ENCODE data around the gene TNPO1. TPM values are rescaled to one million over a fixed set of nuclear protein-coding genes. Genes with fewer than 3 reads are reported as not detected.
A peak's percentile ranks its signal among the peaks of the same experiment; 100 is the strongest.

The TNPO1 gene
- total RNA-seq, 2 donors from 2014 or later = 107 to 113 TPM

DNA sequence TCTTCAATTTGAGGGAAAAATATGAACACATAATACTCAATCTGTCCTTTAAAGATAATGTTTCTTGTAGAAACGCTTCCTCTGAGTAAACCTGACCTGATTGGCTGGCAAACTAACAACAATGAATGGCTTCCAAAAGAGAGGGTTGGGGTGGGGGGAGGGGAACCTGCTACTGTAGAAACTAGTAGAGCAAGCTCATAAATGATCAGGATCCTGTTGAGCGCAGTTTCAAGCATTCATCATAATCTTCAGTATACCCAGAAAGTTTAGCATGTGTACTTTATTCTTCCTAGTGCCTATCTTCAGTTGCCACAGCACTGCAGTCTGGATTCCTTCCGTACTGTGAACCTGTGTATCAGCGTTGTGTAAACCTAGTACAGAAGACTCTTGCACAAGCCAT lies 76.4 kb downstream of the TNPO1 start:
- peak; percentile 17 for DNase-seq (ENCODE audit: low spot score)
- Histone ChIP-seq H3K9me3 (no peaks in the 10 kb centered on the region), H3K4me3 (no peak overlapping the region), H3K27ac (peak overlapping the region in 1 of 2 donors; percentile 43), H3K27me3 (replicated peaks; ENCODE audit: insufficient read depth) (no peaks in the 10 kb centered on the region), H3K36me3 (peaks cover 0 to 11% of the 10 kb centered on the region in 2 donors), H3K4me1 (replicated peaks) (peaks cover 4% of the 10 kb centered on the region)
- 48% methylated on average over 4 of the region's 4 CpGs for WGBS
- TF ChIP-seq POLR2AphosphoS5 (IDR thresholded peaks at IDR 0.05) = peak; percentile 60
- TF ChIP-seq, protein P1, sequence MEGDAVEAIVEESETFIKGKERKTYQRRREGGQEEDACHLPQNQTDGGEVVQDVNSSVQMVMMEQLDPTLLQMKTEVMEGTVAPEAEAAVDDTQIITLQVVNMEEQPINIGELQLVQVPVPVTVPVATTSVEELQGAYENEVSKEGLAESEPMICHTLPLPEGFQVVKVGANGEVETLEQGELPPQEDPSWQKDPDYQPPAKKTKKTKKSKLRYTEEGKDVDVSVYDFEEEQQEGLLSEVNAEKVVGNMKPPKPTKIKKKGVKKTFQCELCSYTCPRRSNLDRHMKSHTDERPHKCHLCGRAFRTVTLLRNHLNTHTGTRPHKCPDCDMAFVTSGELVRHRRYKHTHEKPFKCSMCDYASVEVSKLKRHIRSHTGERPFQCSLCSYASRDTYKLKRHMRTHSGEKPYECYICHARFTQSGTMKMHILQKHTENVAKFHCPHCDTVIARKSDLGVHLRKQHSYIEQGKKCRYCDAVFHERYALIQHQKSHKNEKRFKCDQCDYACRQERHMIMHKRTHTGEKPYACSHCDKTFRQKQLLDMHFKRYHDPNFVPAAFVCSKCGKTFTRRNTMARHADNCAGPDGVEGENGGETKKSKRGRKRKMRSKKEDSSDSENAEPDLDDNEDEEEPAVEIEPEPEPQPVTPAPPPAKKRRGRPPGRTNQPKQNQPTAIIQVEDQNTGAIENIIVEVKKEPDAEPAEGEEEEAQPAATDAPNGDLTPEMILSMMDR (IDR thresholded peaks at IDR 0.05) = no peak
- intact Hi-C loops (cut with DNase I) = no loop called here

GRCh38 chr5:72895758-72896157 lies 79.3 kb downstream of the TNPO1 start:
- H3K27ac ChIP-seq = no peak overlapping the region
- H3K9me3 ChIP-seq = no peaks in the 10 kb centered on the region
- no peak for DNase-seq (ENCODE audit: low spot score)
- TF ChIP-seq, protein P1 (IDR thresholded peaks at IDR 0.05) = no peak
- TF ChIP-seq POLR2A (IDR thresholded peaks at IDR 0.05) (no peak), POLR2AphosphoS5 (IDR thresholded peaks at IDR 0.05) (no peak)
- intact Hi-C loops (cut with DNase I) = no loop called here
- peaks cover 4% of the 10 kb centered on the region for H3K4me1 ChIP-seq (replicated peaks)
- peaks cover 0 to 3% of the 10 kb centered on the region in 2 donors for H3K36me3 ChIP-seq
- no peaks in the 10 kb centered on the region for H3K27me3 ChIP-seq (replicated peaks; ENCODE audit: insufficient read depth)
- H3K4me3 ChIP-seq = no peak overlapping the region
- WGBS = 64% methylated on average over 2 of the region's 2 CpGs

- H3K36me3 ChIP-seq = peaks cover under 1 to 8% of the 10 kb centered on the region in 2 donors
- no peak overlapping the region for H3K27ac ChIP-seq
- no peak for DNase-seq (ENCODE audit: low spot score)
- H3K9me3 ChIP-seq = no peaks in the 10 kb centered on the region
- H3K4me3 ChIP-seq = no peak overlapping the region
- H3K27me3 ChIP-seq (replicated peaks; ENCODE audit: insufficient read depth) = no peaks in the 10 kb centered on the region
- H3K4me1 ChIP-seq (replicated peaks) = no peaks in the 10 kb centered on the region
- intact Hi-C loops (cut with DNase I) = no loop called here
- TF ChIP-seq, protein P1 (IDR thresholded peaks at IDR 0.05) = no peak
- TF ChIP-seq POLR2A (IDR thresholded peaks at IDR 0.05) (no peak), POLR2AphosphoS5 (IDR thresholded peaks at IDR 0.05) (no peak)
These were observed 90.3 kb downstream of the TNPO1 start for GRCh38 chr5:72906806-72907205.

GRCh38 chr5:72908664-72909063 lies 92.2 kb downstream of the TNPO1 start:
- TF ChIP-seq POLR2AphosphoS5 (IDR thresholded peaks at IDR 0.05) (no peak), POLR2A (IDR thresholded peaks at IDR 0.05) (no peak)
- TF ChIP-seq, protein P1 (IDR thresholded peaks at IDR 0.05) = no peak
- Histone ChIP-seq H3K27me3 (replicated peaks; ENCODE audit: insufficient read depth) (no peaks in the 10 kb centered on the region), H3K9me3 (no peaks in the 10 kb centered on the region), H3K27ac (no peak overlapping the region), H3K4me3 (no peak overlapping the region), H3K36me3 (peaks cover 0 to 8% of the 10 kb centered on the region in 2 donors), H3K4me1 (replicated peaks) (no peaks in the 10 kb centered on the region)
- DNase-seq (ENCODE audit: low spot score) = no peak
- 81% methylated on average over 6 of the region's 6 CpGs for WGBS
- intact Hi-C loops (cut with DNase I) = no loop called here

- no peaks in the 10 kb centered on the region for H3K36me3 ChIP-seq
- TF ChIP-seq POLR2A (IDR thresholded peaks at IDR 0.05) = no peak
- TF ChIP-seq, protein P1 (IDR thresholded peaks at IDR 0.05) = no peak
- TF ChIP-seq POLR2AphosphoS5 (IDR thresholded peaks at IDR 0.05) = no peak
- H3K4me3 ChIP-seq = no peak overlapping the region
- H3K27me3 ChIP-seq (replicated peaks; ENCODE audit: insufficient read depth) = no peaks in the 10 kb centered on the region
- DNase-seq (ENCODE audit: low spot score) = no peak
- intact Hi-C loops (cut with DNase I) = no loop called here
- 97% methylated on average over 1 of the region's 1 CpG for WGBS
- H3K27ac ChIP-seq = no peak overlapping the region
- H3K4me1 ChIP-seq (replicated peaks) = no peaks in the 10 kb centered on the region
- no peaks in the 10 kb centered on the region for H3K9me3 ChIP-seq
These were observed 100.9 kb downstream of the TNPO1 start for GRCh38 chr5:72917371-72917776.
